8988T (cell line): Measurements from ENCODE around the gene NPRL2.
A peak's percentile ranks its signal among the peaks of the same experiment; 100 is the strongest.

Experiments
- DNase-seq: peaks from one replicate; pipeline ENCODE4 v3.0.0; 2011

Gene NPRL2

GRCh38 chr3:50350527-50351322 is at the start of gene NPRL2, which contains the start of gene CYB561D2:
TSS of gene NPRL2 (minus strand) at chr3:50350775. CDS start at chr3:50350652, 123 bp downstream.
TSS of gene CYB561D2 (plus strand) at chr3:50350862. CDS start at chr3:50351434, 572 bp downstream.
- peak; percentile 99 for DNase-seq

GRCh38 chr3:50396502-50396901 is 45.9 kb upstream of the NPRL2 start:
- no peak for DNase-seq

- DNase-seq = no peak
These were observed 44.7 kb upstream of the NPRL2 start for GRCh38 chr3:50395070-50395860.

DNA sequence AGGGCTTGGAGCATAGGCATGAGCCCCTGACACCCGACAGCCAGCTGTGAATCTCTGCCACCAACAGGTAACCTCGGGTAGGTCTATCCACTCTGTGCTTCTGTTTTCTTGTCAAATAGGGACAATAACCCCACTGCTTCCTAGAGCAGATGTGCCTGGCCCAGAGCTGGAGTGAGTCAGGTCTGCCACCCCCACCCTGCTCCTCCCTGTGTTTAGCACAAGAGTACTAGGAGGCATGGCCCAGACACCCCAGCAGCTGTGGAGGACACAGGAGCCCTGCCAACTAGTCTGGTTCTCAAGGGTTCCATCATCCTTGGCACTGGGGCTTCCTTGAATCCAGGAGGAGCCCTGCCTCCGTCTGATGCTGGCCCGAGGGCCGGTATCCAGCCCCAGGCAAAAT is 42.5 kb upstream of the NPRL2 start:
- no peak for DNase-seq

GRCh38 chr3:50392101-50392715 is 41.6 kb upstream of the NPRL2 start:
- DNase-seq = no peak

DNA sequence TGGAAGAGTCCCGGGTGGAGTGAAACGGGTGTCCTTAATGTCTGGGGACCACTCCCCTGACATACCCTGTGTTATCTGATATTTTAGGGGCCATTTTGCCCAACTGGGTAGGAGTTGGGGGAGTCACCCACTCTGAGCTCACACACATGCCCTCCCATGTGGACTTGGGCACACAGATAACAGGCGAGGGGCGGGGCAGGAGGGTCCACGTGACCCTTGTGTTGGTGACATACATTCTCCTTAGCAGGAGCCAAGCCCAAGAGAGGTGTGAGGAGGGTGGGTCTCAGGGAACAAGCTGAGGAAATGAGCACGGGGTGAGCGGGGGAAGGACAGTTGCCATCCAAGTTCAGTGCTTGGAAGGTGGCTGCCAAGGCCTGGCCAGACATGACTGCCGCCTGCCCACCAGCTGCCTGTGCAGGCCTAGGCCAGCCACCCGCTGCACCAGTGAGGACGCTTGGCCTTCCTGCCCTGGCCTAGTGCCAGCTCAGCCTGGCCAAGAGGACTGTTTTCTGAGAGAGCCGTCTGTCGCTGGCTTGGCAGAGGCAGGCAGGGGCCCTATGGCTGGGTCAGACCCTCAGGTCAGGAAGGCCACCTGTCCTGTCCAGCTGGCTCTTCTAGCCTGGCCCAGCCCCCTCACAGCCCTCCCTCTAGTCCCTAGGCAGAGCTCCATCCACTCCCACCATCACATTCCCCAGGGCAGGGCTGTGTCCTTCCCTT is 40.1 kb upstream of the NPRL2 start:
- no peak for DNase-seq

DNA sequence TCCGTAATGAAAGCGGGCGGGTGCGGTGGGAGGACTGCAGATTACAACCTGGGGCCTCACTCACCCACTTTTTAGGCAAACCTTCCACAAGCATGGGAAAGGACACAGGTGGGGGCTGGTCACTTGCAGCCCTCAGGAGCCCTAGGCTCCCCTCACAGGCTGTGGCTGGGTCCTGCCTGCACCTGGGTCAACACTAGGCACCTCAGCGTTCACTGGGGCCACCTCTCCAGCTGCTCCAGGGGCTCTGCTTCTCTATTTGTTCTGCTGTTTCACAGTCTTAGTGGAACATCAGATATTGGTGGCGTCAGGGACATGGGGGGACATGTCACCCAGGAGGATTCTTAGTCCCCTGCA is 38.8 kb upstream of the NPRL2 start:
- DNase-seq = no peak

- DNase-seq = no peak
These were observed 38.3 kb upstream of the NPRL2 start for GRCh38 chr3:50388720-50389413.

- DNase-seq = peak; percentile 96
These were observed 37.6 kb upstream of the NPRL2 start for GRCh38 chr3:50388016-50388719.

GRCh38 chr3:50385754-50386153 is 35.2 kb upstream of the NPRL2 start:
- no peak for DNase-seq

DNA sequence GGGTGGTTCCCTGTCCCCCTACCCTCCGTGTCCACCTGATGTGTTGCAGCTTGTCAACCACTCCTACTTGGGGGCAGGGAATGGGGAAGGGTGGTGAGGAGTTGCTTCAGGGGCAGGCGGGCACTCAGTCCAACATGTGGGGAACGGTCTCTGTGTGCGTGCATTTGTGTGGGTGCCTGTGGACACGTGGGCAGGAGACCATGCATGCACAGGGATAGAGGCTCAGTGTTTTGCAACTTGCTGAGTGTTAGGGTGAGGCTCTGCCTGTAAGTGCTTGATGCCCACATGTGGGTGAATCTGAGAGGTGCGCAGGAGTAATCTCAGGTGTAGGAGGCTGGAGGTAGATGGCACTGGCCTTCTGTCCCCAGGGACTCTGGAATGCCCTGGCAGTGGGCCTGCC is 33.2 kb upstream of the NPRL2 start:
- DNase-seq = no peak

- DNase-seq = no peak
These were observed 32.1 kb upstream of the NPRL2 start for GRCh38 chr3:50382722-50383121.

GRCh38 chr3:50381383-50381782 is 30.8 kb upstream of the NPRL2 start:
- no peak for DNase-seq

DNA sequence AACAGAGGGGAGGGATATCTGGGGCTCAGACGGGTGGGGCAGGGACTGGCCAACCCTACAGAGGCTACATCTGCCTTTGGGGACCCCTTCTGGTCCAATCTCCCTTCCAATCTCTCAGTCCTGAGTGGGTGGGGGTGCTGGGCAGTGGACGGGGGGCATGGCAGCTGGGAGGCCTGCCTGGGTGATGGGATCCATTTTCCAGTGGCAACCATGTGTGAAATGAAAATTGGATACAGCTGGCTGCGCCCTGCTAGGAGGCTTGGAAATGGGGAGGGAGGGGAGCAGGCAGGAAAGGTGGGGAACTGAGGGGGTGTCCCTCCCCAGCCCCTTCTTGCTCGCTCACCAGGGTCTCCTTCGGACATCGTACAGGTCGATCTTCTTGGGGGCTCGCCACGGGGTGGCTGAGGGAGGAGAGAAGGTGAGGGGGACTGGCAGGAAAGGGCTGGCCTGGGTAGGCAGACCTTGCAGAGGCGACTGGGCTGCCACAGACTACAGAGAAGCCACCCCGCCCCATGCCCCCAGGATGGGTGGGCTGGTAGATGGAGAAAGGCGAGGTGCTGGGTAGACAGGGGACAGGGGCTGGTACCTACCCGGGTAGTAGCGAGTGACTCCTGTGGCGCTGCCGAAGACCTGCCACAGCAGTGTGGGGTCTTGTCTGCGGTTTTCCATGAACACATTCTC is 30.0 kb upstream of the NPRL2 start:
- DNase-seq = no peak

GRCh38 chr3:50378757-50379156 is 28.2 kb upstream of the NPRL2 start:
- no peak for DNase-seq

- DNase-seq = no peak
These were observed 27.4 kb upstream of the NPRL2 start for GRCh38 chr3:50378024-50378423.

DNA sequence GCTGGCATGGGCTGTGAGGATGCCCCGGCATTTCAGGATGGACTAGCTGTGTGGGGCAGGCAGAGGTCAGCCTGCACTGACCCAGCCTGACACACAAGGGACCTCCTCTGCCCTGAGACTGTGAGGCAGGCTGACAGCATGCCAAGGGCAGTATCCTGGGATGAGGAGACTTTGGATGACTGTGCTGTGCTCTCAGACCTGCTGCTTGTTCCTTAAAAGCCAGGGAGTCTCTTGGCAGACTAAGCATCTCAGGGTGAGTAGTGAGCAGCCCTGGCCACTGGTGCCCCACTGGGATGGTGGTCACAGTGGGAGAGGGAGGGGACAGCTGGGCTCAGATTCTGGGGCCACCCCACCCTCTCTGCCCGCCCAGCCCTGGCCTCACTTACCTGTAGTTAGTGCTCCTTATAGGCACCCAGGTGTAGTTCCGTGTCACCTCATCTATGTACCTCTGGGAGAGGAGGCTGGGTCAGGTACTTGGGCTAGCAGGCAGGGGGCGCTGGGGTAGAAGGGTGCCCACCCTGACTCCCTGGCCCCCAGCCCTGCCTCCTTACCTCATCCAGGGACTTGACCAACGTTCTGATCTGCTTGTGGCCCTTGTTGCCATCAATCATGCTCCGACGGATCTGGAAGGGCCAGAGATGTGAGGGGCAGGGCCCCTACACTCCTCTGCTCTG is 24.8 kb upstream of the NPRL2 start:
- DNase-seq = peak; percentile 82

DNA sequence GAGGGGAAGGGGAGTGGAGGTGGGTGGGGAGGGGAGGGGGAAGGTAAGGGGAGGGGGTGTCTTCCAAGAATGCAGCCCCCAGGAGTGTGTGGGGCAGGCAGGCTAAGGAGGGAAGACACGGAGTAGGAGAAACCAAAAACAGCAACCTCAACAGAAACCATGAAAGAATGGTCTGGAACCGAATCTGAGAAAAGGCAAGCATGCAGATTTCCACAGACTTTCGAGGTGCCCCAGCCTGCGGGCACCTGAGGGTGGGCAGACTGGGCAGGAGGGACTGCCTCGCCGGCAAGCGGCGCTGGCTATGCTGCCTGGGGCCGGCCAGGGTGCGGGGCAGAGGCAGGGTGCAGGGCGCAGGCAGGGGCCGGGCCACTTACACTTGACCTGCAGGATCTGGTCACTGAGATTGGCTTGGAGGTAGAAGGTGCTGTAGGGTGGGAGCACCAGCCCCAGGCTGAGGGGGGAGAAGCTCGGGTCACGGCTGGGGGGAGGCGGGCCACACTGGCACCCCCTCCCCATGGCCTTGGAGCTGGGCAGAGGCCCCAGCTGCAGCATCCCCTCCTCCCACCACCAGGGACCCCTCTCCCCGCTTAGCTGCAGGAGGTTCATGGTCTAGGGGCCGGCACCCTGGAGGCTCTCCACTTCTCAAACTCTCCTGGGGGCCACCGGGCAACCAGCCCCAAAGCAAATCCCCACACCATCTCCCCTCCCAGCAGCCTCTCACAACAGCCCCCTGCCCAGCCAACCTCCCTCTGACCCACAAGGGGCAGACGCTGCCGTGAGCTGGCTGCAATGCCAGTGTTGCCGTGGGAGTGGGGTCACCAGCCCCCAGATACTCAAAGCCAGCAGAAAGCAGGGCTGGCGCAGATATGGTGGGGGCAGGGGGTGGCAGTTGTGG is 24.0 kb upstream of the NPRL2 start:
- DNase-seq = no peak
